NCI-H748 treated with DMSO at 0.1 percent for 48 hours (cell line): ENCODE data around the gene GRB7.
"Not testable (repeated sequence)": the region's sequence is repeated elsewhere in the genome, so short reads cannot be mapped to it uniquely, and the experiment has no call there.

Source experiments
- DNase-seq: peaks from one replicate; lab custom pipeline; 2025; lab: John Stamatoyannopoulos, UW

The GRB7 gene

GRCh38 chr17:39709319-39709997 is 28.3 kb upstream of the GRB7 start:
- no peak for DNase-seq

DNA sequence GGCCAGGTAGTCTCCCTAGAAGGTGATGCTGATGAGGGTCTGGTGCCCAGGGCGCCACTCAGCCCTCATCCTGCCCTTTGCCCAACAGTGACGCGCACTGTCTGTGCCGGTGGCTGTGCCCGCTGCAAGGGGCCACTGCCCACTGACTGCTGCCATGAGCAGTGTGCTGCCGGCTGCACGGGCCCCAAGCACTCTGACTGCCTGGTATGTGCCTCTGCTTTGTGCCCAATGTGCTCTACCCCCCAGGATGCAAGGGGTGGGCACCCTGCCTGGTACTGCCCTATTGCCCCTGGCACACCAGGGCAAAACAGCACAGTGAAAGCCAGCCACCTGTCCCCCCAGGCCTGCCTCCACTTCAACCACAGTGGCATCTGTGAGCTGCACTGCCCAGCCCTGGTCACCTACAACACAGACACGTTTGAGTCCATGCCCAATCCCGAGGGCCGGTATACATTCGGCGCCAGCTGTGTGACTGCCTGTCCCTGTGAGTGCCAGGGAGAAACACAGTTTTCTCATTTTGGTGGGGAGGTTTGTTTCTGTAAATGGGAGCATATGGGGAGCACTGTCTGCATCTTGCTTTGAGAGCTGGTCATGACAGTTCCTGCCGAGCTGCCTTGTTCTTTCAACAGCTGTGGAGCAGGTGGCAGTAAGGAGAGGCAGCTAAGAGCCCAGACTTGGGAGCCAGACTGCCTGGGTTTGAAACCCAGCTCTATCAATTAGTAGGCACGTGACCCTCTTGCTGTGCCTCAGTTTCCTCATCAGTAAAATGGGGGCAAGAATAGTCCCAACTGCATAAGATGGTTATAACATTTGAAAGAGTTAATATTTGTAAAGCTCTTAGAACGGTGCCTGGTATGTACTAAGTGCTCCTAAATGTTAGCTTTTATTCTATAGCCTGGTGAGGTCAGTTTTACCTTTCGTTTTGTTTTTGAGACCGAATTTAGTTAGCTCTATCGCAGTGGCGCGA is 27.5 kb upstream of the GRB7 start:
- DNase-seq, result no peak

DNA sequence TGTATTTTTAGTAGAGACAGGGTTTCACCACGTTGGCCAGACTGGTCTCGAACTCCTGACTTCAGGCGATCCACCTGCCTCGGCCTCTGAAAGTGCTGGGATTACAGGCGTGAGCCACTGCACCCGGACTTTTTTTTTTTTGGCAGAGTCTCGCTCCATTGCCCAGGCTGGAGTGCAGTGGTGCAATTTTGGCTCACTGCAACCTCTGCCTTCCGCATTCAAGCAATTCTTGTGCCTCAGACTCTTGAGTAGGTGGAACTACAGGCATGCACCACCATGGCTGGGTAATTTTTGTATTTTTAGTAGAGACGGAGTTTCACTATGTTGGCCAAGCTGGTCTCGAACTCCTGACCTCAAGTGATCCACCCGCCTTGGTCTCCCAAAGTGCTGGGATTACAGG is 26.7 kb upstream of the GRB7 start:
- not testable (repeated sequence) for DNase-seq

GRCh38 chr17:39711851-39712250 is 25.9 kb upstream of the GRB7 start:
- no peak for DNase-seq

- DNase-seq, result no peak
Observed at GRCh38 chr17:39714234-39714633, 23.5 kb upstream of the GRB7 start.

GRCh38 chr17:39715375-39716072 is 22.2 kb upstream of the GRB7 start:
- no peak for DNase-seq

DNA sequence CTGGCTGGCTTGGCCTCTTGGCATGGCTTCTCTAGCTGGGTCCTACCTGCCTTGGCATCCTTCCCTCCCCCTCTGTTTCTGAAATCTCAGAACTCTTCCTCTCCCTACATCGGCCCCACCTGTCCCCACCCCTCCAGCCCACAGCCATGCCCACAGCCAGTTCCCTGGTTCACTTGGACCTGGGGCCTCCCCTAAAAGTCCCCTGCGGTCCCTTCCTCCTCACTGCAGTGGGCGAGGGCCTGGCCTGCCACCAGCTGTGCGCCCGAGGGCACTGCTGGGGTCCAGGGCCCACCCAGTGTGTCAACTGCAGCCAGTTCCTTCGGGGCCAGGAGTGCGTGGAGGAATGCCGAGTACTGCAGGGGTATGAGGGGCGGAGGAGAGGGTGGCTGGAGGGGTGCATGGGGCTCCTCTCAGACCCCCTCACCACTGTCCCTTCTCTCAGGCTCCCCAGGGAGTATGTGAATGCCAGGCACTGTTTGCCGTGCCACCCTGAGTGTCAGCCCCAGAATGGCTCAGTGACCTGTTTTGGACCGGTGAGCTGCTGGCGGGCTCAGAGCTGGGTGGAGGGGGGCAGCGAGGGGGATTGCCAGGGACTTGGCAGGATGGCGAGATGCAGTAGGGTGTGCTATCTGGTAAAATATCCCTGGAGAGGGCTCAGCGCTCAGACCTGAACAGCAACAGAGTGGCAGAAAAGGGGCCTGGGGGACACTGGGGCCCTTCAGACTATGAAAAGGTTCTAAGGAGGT is 21.5 kb upstream of the GRB7 start:
- no peak for DNase-seq

DNA sequence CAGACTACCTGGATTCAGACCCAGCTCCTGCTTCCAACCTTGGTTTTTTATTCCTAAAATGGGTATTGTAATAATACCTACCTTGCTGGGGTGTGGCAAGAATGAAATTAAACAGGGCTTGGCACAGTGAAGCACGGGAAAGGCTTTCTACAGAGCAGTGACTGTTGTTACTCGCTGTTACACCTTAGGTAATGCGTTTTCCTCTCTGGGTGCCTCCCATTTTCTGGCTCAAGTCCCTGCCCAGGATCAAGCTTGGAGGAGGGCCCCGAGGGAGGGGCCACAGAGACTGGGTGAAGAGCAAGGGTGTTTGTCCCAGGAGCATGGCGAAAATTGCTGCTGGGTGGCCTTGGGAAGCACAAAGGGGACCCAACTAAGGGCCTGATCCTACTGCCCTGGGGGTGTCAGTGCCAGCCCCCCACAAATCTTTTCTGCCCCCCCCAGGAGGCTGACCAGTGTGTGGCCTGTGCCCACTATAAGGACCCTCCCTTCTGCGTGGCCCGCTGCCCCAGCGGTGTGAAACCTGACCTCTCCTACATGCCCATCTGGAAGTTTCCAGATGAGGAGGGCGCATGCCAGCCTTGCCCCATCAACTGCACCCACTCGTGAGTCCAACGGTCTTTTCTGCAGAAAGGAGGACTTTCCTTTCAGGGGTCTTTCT is 20.7 kb upstream of the GRB7 start:
- no peak for DNase-seq

DNA sequence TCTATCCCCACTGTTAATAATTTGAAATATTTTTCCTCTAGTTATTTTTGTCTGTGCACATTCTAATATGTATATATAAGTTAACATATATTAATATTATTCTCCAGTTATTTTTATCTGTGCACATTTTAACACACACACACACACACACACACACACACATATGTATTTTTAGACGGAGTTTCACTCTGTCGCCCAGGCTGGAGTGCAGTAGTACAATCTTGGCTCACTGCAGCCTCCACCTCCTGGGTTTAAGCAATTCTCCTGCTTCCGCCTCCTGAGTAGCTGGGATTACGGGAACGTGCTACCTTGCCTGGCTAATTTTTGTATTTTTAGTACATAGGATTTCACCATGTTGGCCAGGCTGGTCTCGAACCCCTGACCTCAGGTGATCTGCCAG is 20.1 kb upstream of the GRB7 start:
- no peak for DNase-seq

- DNase-seq, result no peak
Observed at GRCh38 chr17:39719563-39720355, 18.0 kb upstream of the GRB7 start.

DNA sequence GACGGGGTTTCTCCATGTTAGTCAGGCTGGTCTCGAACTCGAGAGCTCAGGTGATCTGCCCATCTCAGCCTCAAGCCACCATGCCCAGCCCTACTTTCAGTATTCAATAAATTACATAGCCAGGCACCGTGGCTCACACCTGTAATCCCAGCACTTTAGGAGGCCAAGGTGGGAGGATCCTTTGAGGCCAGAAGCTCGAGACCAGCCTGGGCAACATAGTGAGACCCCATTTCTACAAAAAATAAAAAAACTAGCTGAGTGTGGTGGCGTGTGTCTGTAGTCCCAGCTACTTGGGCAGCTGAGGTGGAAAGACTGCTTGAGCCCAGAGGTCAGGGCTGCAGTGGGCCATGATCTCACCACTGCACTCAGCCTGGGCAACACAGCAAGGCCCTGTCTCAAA is 15.6 kb upstream of the GRB7 start:
- DNase-seq, result no peak

DNA sequence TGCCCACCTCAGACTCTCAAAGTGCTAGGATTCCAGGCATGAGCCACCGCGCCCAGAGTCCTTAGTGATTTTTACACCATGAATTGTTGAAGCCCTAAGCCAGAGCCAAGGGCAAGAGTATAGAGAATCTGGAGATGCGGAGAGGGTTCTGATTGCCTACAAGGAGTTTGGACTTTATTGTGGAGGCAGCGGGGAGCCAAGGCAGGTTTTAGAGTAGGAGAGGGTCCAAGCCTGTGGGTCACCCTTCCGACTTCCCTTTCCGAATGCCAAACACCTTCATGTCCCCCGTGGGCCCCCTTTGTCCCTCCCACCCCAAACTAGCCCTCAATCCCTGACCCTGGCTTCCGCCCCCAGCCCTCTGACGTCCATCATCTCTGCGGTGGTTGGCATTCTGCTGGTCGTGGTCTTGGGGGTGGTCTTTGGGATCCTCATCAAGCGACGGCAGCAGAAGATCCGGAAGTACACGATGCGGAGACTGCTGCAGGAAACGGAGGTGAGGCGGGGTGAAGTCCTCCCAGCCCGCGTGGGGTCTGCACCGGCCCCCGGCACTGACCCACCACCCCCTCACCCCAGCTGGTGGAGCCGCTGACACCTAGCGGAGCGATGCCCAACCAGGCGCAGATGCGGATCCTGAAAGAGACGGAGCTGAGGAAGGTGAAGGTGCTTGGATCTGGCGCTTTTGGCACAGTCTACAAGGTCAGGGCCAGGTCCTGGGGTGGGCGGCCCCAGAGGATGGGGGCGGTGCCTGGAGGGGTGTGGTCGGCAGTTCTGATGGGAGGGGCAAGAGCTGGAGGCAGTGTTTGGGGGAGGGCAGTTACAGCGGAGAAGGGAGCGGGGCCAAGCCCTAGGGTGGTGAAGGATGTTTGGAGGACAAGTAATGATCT is 14.5 kb upstream of the GRB7 start:
- no peak for DNase-seq

DNA sequence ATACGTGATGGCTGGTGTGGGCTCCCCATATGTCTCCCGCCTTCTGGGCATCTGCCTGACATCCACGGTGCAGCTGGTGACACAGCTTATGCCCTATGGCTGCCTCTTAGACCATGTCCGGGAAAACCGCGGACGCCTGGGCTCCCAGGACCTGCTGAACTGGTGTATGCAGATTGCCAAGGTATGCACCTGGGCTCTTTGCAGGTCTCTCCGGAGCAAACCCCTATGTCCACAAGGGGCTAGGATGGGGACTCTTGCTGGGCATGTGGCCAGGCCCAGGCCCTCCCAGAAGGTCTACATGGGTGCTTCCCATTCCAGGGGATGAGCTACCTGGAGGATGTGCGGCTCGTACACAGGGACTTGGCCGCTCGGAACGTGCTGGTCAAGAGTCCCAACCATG is 13.0 kb upstream of the GRB7 start:
- DNase-seq, result no peak

- DNase-seq, result not testable (repeated sequence)
Observed at GRCh38 chr17:39725923-39726322, 11.8 kb upstream of the GRB7 start.

DNA sequence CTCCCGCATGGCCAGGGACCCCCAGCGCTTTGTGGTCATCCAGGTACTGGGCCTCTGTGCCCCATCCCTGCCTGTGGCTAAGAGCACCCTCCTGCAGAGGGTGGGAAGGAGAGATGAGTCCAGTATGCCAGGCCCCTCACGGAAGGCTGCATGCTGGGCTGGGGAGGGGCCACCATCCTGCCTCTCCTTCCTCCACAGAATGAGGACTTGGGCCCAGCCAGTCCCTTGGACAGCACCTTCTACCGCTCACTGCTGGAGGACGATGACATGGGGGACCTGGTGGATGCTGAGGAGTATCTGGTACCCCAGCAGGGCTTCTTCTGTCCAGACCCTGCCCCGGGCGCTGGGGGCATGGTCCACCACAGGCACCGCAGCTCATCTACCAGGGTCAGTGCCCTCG is 11.1 kb upstream of the GRB7 start:
- no peak for DNase-seq

- DNase-seq, result no peak
Observed at GRCh38 chr17:39727556-39727955, 10.2 kb upstream of the GRB7 start.

GRCh38 chr17:39729280-39729851 is 8.4 kb upstream of the GRB7 start:
- DNase-seq, result no peak

- DNase-seq, result peak; percentile 83
Observed at GRCh38 chr17:39730095-39730921, 7.4 kb upstream of the GRB7 start, which contains the start of gene MIEN1. Gene MIEN1 (minus strand): TSS chr17:39730532. CDS start chr17:39730495, 37 bp downstream.
